ENCODE results near the gene RABGEF1.

GRCh38 chr7:66800591-66800990, 60.1 kb downstream of the RABGEF1 start:
- TF ChIP-seq CTCF (IDR thresholded peaks at IDR 0.05) (no peak), POLR2A (IDR thresholded peaks at IDR 0.05) (no peak)

Measured in uterus (tissue), 2 donors.